Neural cell (in vitro differentiated cells): ENCODE measurements around the gene C5orf47. TPM values are rescaled to one million over a fixed set of nuclear protein-coding genes. Genes with fewer than 3 reads are reported as not detected.

Experiments
- H2AFZ ChIP-seq: fragments of 200-600, 300-800 bp; sonication (generic), shearing (Covaris generic); 2 replicates; pipeline ENCODE4 v1.6.0; 2014; ENCODE audit warnings: low read depth, mild to moderate bottlenecking, antibody characterized with exemption, low read length, moderate library complexity
- H3F3A ChIP-seq: fragments of 200-600 bp; shearing (Covaris generic); 2 replicates; pipeline ENCODE4 v1.6.1; 2016; ENCODE audit warnings: mild to moderate bottlenecking, moderate library complexity, mixed read lengths, antibody characterized with exemption, low read length; ENCODE audit not compliant: insufficient read depth, poor library complexity, severe bottlenecking
- H3K27ac ChIP-seq: fragments of 200-600, 300-800 bp; sonication (generic), shearing (Covaris generic); 2 replicates; pipeline ENCODE4 v1.5.1; 2014; ENCODE audit warnings: mild to moderate bottlenecking, low read length, moderate library complexity
- H3K27me3 ChIP-seq: fragments of 300-800, 200-600 bp; sonication (generic), shearing (Covaris generic); 2 replicates; pipeline ENCODE4 v1.6.0; 2014; ENCODE audit warnings: mild to moderate bottlenecking, low read depth, low read length, moderate library complexity; ENCODE audit not compliant: insufficient read depth
- H3K36me3 ChIP-seq: fragments of 300-800, 200-600 bp; sonication (generic), shearing (Covaris generic); 2 replicates; pipeline ENCODE4 v1.5.1; 2014; ENCODE audit warnings: mild to moderate bottlenecking, antibody characterized with exemption, low read length, moderate library complexity; ENCODE audit not compliant: insufficient read depth
- H3K4me2 ChIP-seq: fragments of 300-800, 200-600 bp; sonication (generic), shearing (Covaris generic); 2 replicates; pipeline ENCODE4 v1.6.0; 2014; ENCODE audit warnings: mild to moderate bottlenecking, low read length
- H3K4me3 ChIP-seq: fragments of 300-800, 200-600 bp; sonication (generic), shearing (Covaris generic); 2 replicates; pipeline ENCODE4 v1.5.1; 2014; ENCODE audit warnings: mild to moderate bottlenecking, low read length, moderate library complexity
- H3K79me2 ChIP-seq: fragments of 200-600 bp; shearing (Covaris generic); replicated peaks from 2 replicates; pipeline ENCODE4 v1.6.0; 2014; ENCODE audit warnings: mild to moderate bottlenecking, low read length, moderate library complexity; ENCODE audit not compliant: insufficient read depth
- H3K9ac ChIP-seq: fragments of 300-800, 200-600 bp; sonication (generic), shearing (Covaris generic); 2 replicates; pipeline ENCODE4 v1.6.1; 2016; ENCODE audit warnings: mild to moderate bottlenecking, low read length, mixed read lengths
- H3K9me2 ChIP-seq: fragments of 200-600 bp; shearing (Covaris generic); 2 replicates; pipeline ENCODE4 v1.6.1; 2016; ENCODE audit warnings: mild to moderate bottlenecking, low read length, mixed read lengths; ENCODE audit not compliant: insufficient read depth
- H3K9me3 ChIP-seq: fragments of 200-600, 300-800 bp; sonication (generic), shearing (Covaris generic); 2 replicates; pipeline ENCODE4 v1.6.1; 2016; ENCODE audit warnings: mild to moderate bottlenecking, mixed run types, low read length, moderate library complexity, mixed read lengths
- H4K20me1 ChIP-seq: fragments of 200-600 bp; shearing (Covaris generic); 2 replicates; pipeline ENCODE4 v1.6.1; 2016; ENCODE audit warnings: mild to moderate bottlenecking, mixed run types; ENCODE audit not compliant: insufficient read depth
- EP300 ChIP-seq: fragments of 450-650 bp; conservative IDR thresholded peaks from 2 replicates; pipeline ENCODE4 v1.6.1; 2014; ENCODE audit warnings: antibody characterized with exemption, mild to moderate bottlenecking, moderate library complexity; ENCODE audit not compliant: poor library complexity, severe bottlenecking
- EZH2 ChIP-seq: fragments of 200-600, 300-800 bp; shearing (Covaris generic), sonication (generic); IDR thresholded peaks from 2 replicates; pipeline ENCODE4 v1.6.1; 2014; ENCODE audit warnings: antibody characterized with exemption, low read length, borderline replicate concordance, mild to moderate bottlenecking; ENCODE audit not compliant: insufficient read depth, poor library complexity, severe bottlenecking
- MXI1 ChIP-seq: fragments of 450-650 bp; conservative IDR thresholded peaks from 2 replicates; pipeline ENCODE4 v1.6.1; 2014; ENCODE audit warnings: antibody characterized with exemption, mild to moderate bottlenecking; ENCODE audit not compliant: poor library complexity, severe bottlenecking
- POLR2AphosphoS5 ChIP-seq: IDR thresholded peaks from 2 replicates; pipeline ENCODE4 v1.6.1; 2012
- RAD21 ChIP-seq: fragments of 450-650 bp; conservative IDR thresholded peaks from 2 replicates; pipeline ENCODE4 v1.6.1; 2014; ENCODE audit warnings: antibody characterized with exemption, mild to moderate bottlenecking, moderate library complexity
- REST ChIP-seq: IDR thresholded peaks from 2 replicates; pipeline ENCODE4 v1.6.1; 2012; ENCODE audit warnings: borderline replicate concordance
- SMC3 ChIP-seq: fragments of 450-650 bp; conservative IDR thresholded peaks from 2 replicates; pipeline ENCODE4 v1.6.1; 2014; ENCODE audit warnings: antibody characterized with exemption, mild to moderate bottlenecking, moderate library complexity; ENCODE audit not compliant: poor library complexity
- TAF1 ChIP-seq: IDR thresholded peaks from 2 replicates; pipeline ENCODE4 v1.6.1; 2012; ENCODE audit warnings: low read depth
- polyA plus RNA-seq: library from polyadenylated mRNA; depleted of rRNA; stranded (reverse); fragments of >200 nt; gene quantifications from 2 replicates; pipeline ENCODE4 v1.2.3, GENCODE V29; 2014
- TF ChIP-seq, protein P1 (sequence below): fragments of 450-650 bp; IDR thresholded peaks from 2 replicates; pipeline ENCODE4 v1.5.1; 2014; ENCODE audit warnings: antibody characterized with exemption, mild to moderate bottlenecking, moderate library complexity; ENCODE audit not compliant: poor library complexity, severe bottlenecking

Gene C5orf47
- polyA plus RNA-seq, 1 donor from 2014 or later: 0.25 TPM

- Histone ChIP-seq H3K4me2 (no peak overlapping the region), H3K9ac (no peak overlapping the region), H3K9me2 (no peaks in the 10 kb centered on the region), H2AFZ (no peak overlapping the region), H3K79me2 (no peaks in the 10 kb centered on the region), H3K36me3 (no peaks in the 10 kb centered on the region), H3K27ac (no peak overlapping the region), H4K20me1 (no peaks in the 10 kb centered on the region), H3K27me3 (no peaks in the 10 kb centered on the region), H3K4me3 (no peak overlapping the region), H3K9me3 (no peaks in the 10 kb centered on the region), H3F3A (no peaks in the 10 kb centered on the region)
- TF ChIP-seq SMC3: no peak
- no peak for TF ChIP-seq MXI1
- TF ChIP-seq RAD21: no peak
- TF ChIP-seq, protein P1, sequence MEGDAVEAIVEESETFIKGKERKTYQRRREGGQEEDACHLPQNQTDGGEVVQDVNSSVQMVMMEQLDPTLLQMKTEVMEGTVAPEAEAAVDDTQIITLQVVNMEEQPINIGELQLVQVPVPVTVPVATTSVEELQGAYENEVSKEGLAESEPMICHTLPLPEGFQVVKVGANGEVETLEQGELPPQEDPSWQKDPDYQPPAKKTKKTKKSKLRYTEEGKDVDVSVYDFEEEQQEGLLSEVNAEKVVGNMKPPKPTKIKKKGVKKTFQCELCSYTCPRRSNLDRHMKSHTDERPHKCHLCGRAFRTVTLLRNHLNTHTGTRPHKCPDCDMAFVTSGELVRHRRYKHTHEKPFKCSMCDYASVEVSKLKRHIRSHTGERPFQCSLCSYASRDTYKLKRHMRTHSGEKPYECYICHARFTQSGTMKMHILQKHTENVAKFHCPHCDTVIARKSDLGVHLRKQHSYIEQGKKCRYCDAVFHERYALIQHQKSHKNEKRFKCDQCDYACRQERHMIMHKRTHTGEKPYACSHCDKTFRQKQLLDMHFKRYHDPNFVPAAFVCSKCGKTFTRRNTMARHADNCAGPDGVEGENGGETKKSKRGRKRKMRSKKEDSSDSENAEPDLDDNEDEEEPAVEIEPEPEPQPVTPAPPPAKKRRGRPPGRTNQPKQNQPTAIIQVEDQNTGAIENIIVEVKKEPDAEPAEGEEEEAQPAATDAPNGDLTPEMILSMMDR: no peak
- no peak for TF ChIP-seq TAF1
- TF ChIP-seq EZH2: no peak
- no peak for TF ChIP-seq REST
- TF ChIP-seq EP300: no peak
- no peak for TF ChIP-seq POLR2AphosphoS5
Measured at GRCh38 chr5:173971681-173972345, 17.2 kb upstream of the C5orf47 start.

DNA sequence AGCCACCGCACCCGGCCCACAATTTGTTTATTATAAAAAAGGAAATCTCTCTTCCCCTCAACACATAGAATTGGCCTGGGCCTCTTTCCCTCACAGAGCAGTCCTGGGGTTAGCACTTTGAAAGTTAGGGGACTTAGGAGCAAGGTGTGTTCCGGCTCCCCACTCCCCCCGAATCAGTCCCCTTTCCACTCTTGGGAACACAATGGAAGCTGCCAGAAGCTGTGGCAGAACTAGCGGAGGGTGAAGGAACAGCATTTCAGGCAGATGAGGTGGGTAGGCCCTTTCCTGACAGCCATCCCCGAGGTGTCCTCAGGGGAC lies 16.4 kb upstream of the C5orf47 start:
- peak overlapping the region; percentile 26 for H3K9ac ChIP-seq

More for the DNA sequence above, 16.4 kb upstream of the C5orf47 start:
- H3F3A ChIP-seq: no peaks in the 10 kb centered on the region
- no peaks in the 10 kb centered on the region for H4K20me1 ChIP-seq
- no peak overlapping the region for H2AFZ ChIP-seq
- TF ChIP-seq POLR2AphosphoS5 (no peak), EP300 (no peak), EZH2 (no peak)
- no peak overlapping the region for H3K4me2 ChIP-seq
- H3K9me3 ChIP-seq: no peaks in the 10 kb centered on the region
- peak overlapping the region; percentile 48 for H3K4me3 ChIP-seq
- no peaks in the 10 kb centered on the region for H3K79me2 ChIP-seq
- H3K27me3 ChIP-seq: no peaks in the 10 kb centered on the region
- H3K36me3 ChIP-seq: no peaks in the 10 kb centered on the region
- H3K27ac ChIP-seq: no peak overlapping the region
- H3K9me2 ChIP-seq: no peaks in the 10 kb centered on the region
